ENCODE data around the gene KCTD16. TPM values are rescaled to one million over a fixed set of nuclear protein-coding genes. Genes with fewer than 3 reads are reported as not detected.

KCTD16 gene
- total RNA-seq, 1 experiment from 2014 or later, result 0.64 TPM

DNA sequence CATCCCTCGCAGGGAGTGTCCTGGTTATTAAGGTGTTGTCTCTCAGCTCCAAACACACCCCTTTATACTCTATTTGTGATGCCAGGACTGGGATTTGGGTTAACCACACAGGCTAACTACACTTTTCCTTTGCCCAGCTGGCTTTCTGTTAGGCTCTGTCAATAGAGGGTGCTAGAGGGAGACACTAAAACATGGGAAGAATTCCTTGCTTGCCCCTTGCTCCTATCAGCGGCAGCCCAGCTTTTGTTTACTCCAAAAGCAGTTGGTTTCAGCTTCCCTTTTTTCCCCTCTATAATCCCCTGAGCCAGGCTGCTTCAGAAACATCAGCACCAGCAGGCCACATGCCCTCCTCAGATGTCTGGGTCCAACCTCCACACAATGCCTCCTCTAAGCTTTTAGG is 297.1 kb downstream of the KCTD16 start:
- no peaks in the 10 kb centered on the region for H3K4me1 ChIP-seq (ENCODE audit: control insufficient read depth in 1 of 2, insufficient read depth in 2 of 2, low read length in 2 of 2)
- no peaks in the 10 kb centered on the region for H3K9me3 ChIP-seq (ENCODE audit: control insufficient read depth in 1 of 2, insufficient read depth in 1 of 2, low read depth in 1 of 2, low read length in 2 of 2)
- CTCF ChIA-PET, result interaction anchor here (1.0 kb wide), 2 partner anchors 15 to 771 kb away, joined by 3 to 5 read pairs; no protein-coding TSS in a partner anchor
- H4K20me1 ChIP-seq (ENCODE audit: insufficient read depth), result no peaks in the 10 kb centered on the region
- no peak overlapping the region for H3K27ac ChIP-seq (ENCODE audit: low read depth, low read length)
- POLR2A ChIA-PET, result no interaction called here
- H3K4me2 ChIP-seq (ENCODE audit: low read length), result no peak overlapping the region
- BruUV-seq (replicated peaks), result no TSS peak
- no peaks in the 10 kb centered on the region for H3K79me2 ChIP-seq (ENCODE audit: insufficient read depth, low read length)
- H3K36me3 ChIP-seq (ENCODE audit: control insufficient read depth in 1 of 2, insufficient read depth in 2 of 2, low read length in 2 of 2), result no peaks in the 10 kb centered on the region
- H2AFZ ChIP-seq (ENCODE audit: low read depth, low read length, poor library complexity, severe bottlenecking), result no peak overlapping the region
- H3K9me2 ChIP-seq (ENCODE audit: insufficient read depth), result no peaks in the 10 kb centered on the region
- peak; percentile 95 for ATAC-seq
- no peak overlapping the region for H3K9ac ChIP-seq (ENCODE audit: low read length)
- peak; percentile 8 for DNase-seq (ENCODE audit: low read depth, low spot score)
- peaks cover 23% of the 10 kb centered on the region for H3K27me3 ChIP-seq (ENCODE audit: insufficient read depth, low read length)
- TF ChIP-seq, protein P1, sequence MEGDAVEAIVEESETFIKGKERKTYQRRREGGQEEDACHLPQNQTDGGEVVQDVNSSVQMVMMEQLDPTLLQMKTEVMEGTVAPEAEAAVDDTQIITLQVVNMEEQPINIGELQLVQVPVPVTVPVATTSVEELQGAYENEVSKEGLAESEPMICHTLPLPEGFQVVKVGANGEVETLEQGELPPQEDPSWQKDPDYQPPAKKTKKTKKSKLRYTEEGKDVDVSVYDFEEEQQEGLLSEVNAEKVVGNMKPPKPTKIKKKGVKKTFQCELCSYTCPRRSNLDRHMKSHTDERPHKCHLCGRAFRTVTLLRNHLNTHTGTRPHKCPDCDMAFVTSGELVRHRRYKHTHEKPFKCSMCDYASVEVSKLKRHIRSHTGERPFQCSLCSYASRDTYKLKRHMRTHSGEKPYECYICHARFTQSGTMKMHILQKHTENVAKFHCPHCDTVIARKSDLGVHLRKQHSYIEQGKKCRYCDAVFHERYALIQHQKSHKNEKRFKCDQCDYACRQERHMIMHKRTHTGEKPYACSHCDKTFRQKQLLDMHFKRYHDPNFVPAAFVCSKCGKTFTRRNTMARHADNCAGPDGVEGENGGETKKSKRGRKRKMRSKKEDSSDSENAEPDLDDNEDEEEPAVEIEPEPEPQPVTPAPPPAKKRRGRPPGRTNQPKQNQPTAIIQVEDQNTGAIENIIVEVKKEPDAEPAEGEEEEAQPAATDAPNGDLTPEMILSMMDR (IDR thresholded peaks at IDR 0.05 in 2 of 3, conservative IDR thresholded peaks at IDR 0.05 in 1 of 3; ENCODE audit: borderline replicate concordance in 1 of 3, insufficient read depth in 1 of 3, low read depth in 2 of 3, low read length in 2 of 3), result peak in 2 of 3 experiments; percentile 54 to 69; a peak in 4 of 6 replicates
- peak; percentile 51 for TF ChIP-seq RAD21 (IDR thresholded peaks at IDR 0.05; ENCODE audit: low read depth)
- TF ChIP-seq, protein P2, sequence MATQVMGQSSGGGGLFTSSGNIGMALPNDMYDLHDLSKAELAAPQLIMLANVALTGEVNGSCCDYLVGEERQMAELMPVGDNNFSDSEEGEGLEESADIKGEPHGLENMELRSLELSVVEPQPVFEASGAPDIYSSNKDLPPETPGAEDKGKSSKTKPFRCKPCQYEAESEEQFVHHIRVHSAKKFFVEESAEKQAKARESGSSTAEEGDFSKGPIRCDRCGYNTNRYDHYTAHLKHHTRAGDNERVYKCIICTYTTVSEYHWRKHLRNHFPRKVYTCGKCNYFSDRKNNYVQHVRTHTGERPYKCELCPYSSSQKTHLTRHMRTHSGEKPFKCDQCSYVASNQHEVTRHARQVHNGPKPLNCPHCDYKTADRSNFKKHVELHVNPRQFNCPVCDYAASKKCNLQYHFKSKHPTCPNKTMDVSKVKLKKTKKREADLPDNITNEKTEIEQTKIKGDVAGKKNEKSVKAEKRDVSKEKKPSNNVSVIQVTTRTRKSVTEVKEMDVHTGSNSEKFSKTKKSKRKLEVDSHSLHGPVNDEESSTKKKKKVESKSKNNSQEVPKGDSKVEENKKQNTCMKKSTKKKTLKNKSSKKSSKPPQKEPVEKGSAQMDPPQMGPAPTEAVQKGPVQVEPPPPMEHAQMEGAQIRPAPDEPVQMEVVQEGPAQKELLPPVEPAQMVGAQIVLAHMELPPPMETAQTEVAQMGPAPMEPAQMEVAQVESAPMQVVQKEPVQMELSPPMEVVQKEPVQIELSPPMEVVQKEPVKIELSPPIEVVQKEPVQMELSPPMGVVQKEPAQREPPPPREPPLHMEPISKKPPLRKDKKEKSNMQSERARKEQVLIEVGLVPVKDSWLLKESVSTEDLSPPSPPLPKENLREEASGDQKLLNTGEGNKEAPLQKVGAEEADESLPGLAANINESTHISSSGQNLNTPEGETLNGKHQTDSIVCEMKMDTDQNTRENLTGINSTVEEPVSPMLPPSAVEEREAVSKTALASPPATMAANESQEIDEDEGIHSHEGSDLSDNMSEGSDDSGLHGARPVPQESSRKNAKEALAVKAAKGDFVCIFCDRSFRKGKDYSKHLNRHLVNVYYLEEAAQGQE (IDR thresholded peaks at IDR 0.05; ENCODE audit: low read depth), result no peak
- RAD21 ChIA-PET (ENCODE audit: low non-redundant PET in 1 of 2, low total read pairs in 2 of 2, uncharacterized antibody in 2 of 2, unreplicated experiment in 2 of 2), result no interaction called here
- no peak overlapping the region for H3K4me3 ChIP-seq (replicated peaks in 1 of 2; ENCODE audit: low read depth in 1 of 2, low read length in 2 of 2)
- intact Hi-C loops (cut with micrococcal nuclease), result no loop called here

Measured in HCT116 (cell line).